Tibial nerve (tissue), 3 donors: ENCODE results near the gene RAB5B.

Experiments used
- EP300 ChIP-seq, 2 donors: sonication (generic); formaldehyde crosslinking; IDR thresholded peaks; one replicate each; pipeline ENCODE4 v1.6.1; 2017; ENCODE audit warnings: antibody characterized with exemption in 2 of 2, mild to moderate bottlenecking in 1 of 2
- POLR2A ChIP-seq, 2 donors: fragments of 450-650 bp; IDR thresholded peaks; one replicate each; pipeline ENCODE4 v1.6.1; 2017; ENCODE audit warnings: antibody characterized with exemption in 2 of 2, mild to moderate bottlenecking in 2 of 2, moderate library complexity in 2 of 2

GRCh38 chr12:56004211-56004610 lies 30.3 kb downstream of the RAB5B start:
- TF ChIP-seq POLR2A (IDR thresholded peaks at IDR 0.05) (no peak), EP300 (IDR thresholded peaks at IDR 0.05) (no peak)
